ENCODE measurements around the gene S100A4.
A peak's percentile ranks its signal among the peaks of the same experiment; 100 is the strongest.
"Not testable (repeated sequence)": the region's sequence is repeated elsewhere in the genome, so short reads cannot be mapped to it uniquely, and the experiment has no call there.

Gene S100A4

GRCh38 chr1:153563483-153563901, 17.9 kb upstream of the S100A4 start:
- H3K4me1 ChIP-seq = peaks cover 8% of the 10 kb centered on the region
- in situ Hi-C loops (cut with MboI; ENCODE audit: low sequenced_read_pairs) = loop anchor here (10.0 kb wide), 2 partner anchors 49 to 209 kb away; partner anchors contain the start of gene S100A9
- no peak overlapping the region for H3K4me3 ChIP-seq
- no peaks in the 10 kb centered on the region for H3K36me3 ChIP-seq (replicated peaks)
- no peak for DNase-seq (ENCODE audit: low spot score in 2 of 2)
- no peaks in the 10 kb centered on the region for H3K27me3 ChIP-seq (ENCODE audit: low read depth)
- H3K9me3 ChIP-seq = no peaks in the 10 kb centered on the region

DNA sequence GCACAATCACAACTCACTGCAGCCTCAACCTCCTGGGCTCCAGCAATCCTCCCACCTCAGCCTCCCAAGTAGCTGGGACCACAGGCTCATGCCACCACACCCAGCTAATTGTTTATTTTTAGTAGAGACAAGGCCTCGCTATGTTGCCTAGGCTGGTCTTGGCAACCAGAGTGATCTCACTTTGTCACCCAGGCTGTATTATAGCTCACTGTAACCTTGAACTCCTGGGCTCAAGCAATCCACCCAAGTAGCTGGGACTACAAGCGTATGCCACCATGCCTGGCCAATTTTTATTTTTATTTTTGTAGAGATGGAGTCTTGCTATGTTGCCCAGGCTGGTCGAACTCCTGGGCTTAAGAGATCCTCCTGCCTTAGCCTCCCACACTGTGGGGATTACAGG, 16.4 kb upstream of the S100A4 start:
- not testable (repeated sequence) for H3K27me3 ChIP-seq (ENCODE audit: low read depth); DNase-seq (ENCODE audit: low spot score in 2 of 2); H3K4me1 ChIP-seq; H3K4me3 ChIP-seq; H3K36me3 ChIP-seq (replicated peaks); H3K9me3 ChIP-seq
- in situ Hi-C loops (cut with MboI; ENCODE audit: low sequenced_read_pairs) = loop anchor here (10.0 kb wide), 2 partner anchors 47 to 207 kb away; partner anchors contain the start of gene S100A9

DNA sequence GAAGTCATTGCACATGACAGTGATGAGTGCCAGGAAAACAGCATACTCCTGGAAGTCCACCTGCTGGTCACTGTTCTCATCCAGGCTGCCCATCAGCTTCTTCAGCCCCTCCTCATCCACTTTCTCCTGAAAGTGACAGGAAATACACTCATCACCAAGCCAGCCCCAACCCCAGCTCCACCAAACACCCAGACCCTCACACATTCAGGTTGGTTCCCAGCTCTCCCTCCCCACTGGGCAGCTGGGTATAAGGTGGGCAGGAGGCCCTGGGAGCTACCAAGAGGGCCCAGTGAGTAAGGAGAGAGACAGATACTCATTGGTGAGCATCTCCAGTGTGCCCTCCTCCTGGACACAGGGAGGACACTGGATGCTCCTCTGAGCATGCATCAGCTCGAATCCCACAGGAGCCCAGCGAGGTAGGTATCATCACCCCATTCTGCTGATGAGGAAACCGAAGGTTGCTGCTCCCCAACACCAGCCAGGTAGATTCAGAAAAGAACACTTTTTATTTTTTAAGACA, 15.9 kb upstream of the S100A4 start:
- in situ Hi-C loops (cut with MboI; ENCODE audit: low sequenced_read_pairs) = loop anchor here (10.0 kb wide), 2 partner anchors 47 to 207 kb away; partner anchors contain the start of gene S100A9
- H3K36me3 ChIP-seq (replicated peaks) = no peaks in the 10 kb centered on the region
- H3K4me1 ChIP-seq = no peaks in the 10 kb centered on the region
- no peaks in the 10 kb centered on the region for H3K9me3 ChIP-seq
- H3K4me3 ChIP-seq = no peak overlapping the region
- H3K27me3 ChIP-seq (ENCODE audit: low read depth) = no peaks in the 10 kb centered on the region
- no peak for DNase-seq (ENCODE audit: low spot score in 2 of 2)

DNA sequence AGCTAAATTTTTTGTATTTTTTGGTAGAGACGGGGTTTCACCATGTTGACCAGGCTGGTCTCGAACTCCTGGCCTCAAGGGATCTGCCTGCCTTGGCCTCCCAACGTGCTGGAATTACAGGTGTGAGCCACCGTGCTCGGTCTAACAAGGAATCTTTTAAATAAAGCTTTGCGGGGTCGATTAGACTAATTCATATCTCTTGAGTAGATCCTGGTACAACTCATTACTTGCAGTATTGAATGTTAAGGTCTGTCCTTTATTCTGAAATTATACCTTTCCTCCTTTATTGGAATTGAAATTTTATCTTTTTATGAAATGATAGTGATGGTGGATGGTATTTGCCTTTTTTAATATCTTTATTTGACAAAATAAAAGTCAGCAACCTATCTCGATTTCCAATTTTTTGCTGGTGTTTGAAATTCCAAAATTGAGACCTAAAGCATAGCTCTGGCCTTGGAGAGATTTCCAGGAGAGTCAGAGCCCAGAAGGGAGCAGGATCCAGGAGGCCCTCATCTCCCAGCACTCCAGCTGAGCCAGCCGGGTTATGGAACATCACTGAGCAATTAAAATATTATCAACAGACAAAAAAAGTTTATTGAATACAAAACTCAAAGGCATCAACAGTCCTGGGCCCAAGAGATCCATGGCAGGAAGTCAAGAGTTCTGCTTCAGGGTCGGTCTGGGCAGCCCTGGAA, 15.3 kb upstream of the S100A4 start:
- Histone ChIP-seq H3K4me3 (no peak overlapping the region), H3K4me1 (no peaks in the 10 kb centered on the region), H3K9me3 (no peaks in the 10 kb centered on the region), H3K27me3 (ENCODE audit: low read depth) (no peaks in the 10 kb centered on the region), H3K36me3 (replicated peaks) (no peaks in the 10 kb centered on the region)
- in situ Hi-C loops (cut with MboI; ENCODE audit: low sequenced_read_pairs) = loop anchor here (10.0 kb wide), 2 partner anchors 46 to 206 kb away; partner anchors contain the start of gene S100A9
- DNase-seq (ENCODE audit: low spot score in 2 of 2) = no peak

DNA sequence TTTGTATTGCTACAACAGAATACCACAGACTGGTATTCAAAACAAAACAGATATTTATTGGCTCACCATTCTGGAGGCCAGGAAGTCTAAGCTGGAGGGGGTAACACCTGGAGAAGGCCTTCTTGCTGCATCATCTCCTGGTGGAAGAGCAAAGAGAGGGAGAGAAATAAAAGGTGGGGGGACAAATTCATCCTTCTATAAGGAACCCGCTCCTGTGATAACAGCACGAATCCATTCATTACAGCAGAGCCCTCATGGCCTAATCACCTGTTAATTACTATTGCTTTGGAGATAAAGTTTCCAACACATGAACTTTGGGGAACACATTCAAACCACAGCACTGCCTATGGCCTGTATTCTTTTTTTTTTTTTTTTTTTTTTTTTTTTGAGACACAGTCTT, 14.6 kb upstream of the S100A4 start:
- H3K27me3 ChIP-seq (ENCODE audit: low read depth) = no peaks in the 10 kb centered on the region
- no peaks in the 10 kb centered on the region for H3K9me3 ChIP-seq
- in situ Hi-C loops (cut with MboI; ENCODE audit: low sequenced_read_pairs) = loop anchor here (10.0 kb wide), 2 partner anchors 45 to 205 kb away; partner anchors contain the start of gene S100A9
- no peak overlapping the region for H3K4me3 ChIP-seq
- H3K36me3 ChIP-seq (replicated peaks) = no peaks in the 10 kb centered on the region
- no peaks in the 10 kb centered on the region for H3K4me1 ChIP-seq
- no peak for DNase-seq (ENCODE audit: low spot score in 2 of 2)

GRCh38 chr1:153557877-153558276, 12.3 kb upstream of the S100A4 start:
- in situ Hi-C loops (cut with MboI; ENCODE audit: low sequenced_read_pairs) = no loop called here
- no peak overlapping the region for H3K4me3 ChIP-seq

GRCh38 chr1:153556348-153556747, 10.7 kb upstream of the S100A4 start:
- DNase-seq (ENCODE audit: low spot score in 2 of 2) = no peak
- H3K4me3 ChIP-seq = no peak overlapping the region
- H3K36me3 ChIP-seq (replicated peaks) = no peaks in the 10 kb centered on the region
- no peaks in the 10 kb centered on the region for H3K27me3 ChIP-seq (ENCODE audit: low read depth)
- no peaks in the 10 kb centered on the region for H3K9me3 ChIP-seq
- in situ Hi-C loops (cut with MboI; ENCODE audit: low sequenced_read_pairs) = no loop called here
- no peaks in the 10 kb centered on the region for H3K4me1 ChIP-seq

More at GRCh38 chr1:153557877-153558276, 12.3 kb upstream of the S100A4 start:
- Histone ChIP-seq H3K36me3 (replicated peaks) (no peaks in the 10 kb centered on the region), H3K27me3 (ENCODE audit: low read depth) (no peaks in the 10 kb centered on the region), H3K4me1 (no peaks in the 10 kb centered on the region), H3K9me3 (no peaks in the 10 kb centered on the region)
- DNase-seq (ENCODE audit: low spot score in 2 of 2) = no peak

DNA sequence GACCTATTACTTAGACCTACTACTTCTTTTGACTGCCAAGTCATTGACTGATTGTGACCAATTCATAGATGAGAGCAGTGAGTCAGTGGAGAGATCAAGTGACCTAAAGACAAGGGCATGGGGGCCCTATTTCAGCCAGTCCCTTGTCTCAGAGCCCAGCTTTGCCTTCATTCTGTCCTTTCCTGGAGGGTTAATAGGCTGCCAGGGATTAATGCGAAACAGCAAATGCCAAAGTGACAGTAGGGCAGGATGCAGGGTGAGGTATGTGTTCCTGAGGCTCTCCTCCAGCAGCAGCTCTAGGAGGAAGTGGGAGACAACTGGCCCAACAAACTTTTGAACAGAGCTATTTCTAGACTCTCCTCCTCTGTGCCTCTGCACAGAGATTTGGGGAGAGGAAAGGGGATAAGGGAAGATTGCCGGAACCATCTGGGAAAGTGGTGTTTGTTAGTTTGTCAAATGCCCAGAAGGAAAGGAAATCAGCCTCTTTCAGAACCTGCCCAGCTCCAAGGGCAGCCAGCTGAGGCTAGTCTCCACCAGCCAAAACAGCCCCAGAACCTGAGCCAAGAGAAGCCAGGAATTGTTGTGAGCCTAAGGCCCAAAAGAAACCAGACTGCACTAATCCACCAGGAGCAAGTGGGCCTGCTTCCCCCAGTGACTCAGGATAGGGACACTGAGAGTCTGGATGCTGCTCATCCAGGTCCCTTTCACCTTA, 8.4 kb upstream of the S100A4 start:
- in situ Hi-C loops (cut with MboI; ENCODE audit: low sequenced_read_pairs) = no loop called here
- no peak for DNase-seq (ENCODE audit: low spot score in 2 of 2)
- no peaks in the 10 kb centered on the region for H3K27me3 ChIP-seq (ENCODE audit: low read depth)

GRCh38 chr1:153553096-153553495, 7.5 kb upstream of the S100A4 start:
- Histone ChIP-seq H3K27me3 (ENCODE audit: low read depth) (no peaks in the 10 kb centered on the region), H3K4me3 (no peak overlapping the region), H3K9me3 (no peaks in the 10 kb centered on the region), H3K36me3 (replicated peaks) (no peaks in the 10 kb centered on the region), H3K4me1 (no peaks in the 10 kb centered on the region)
- no peak for DNase-seq (ENCODE audit: low spot score in 2 of 2)
- in situ Hi-C loops (cut with MboI; ENCODE audit: low sequenced_read_pairs) = no loop called here

More for the DNA sequence above, 8.4 kb upstream of the S100A4 start:
- H3K4me1 ChIP-seq = no peaks in the 10 kb centered on the region
- no peaks in the 10 kb centered on the region for H3K9me3 ChIP-seq
- no peaks in the 10 kb centered on the region for H3K36me3 ChIP-seq (replicated peaks)
- H3K4me3 ChIP-seq = no peak overlapping the region

GRCh38 chr1:153552335-153552734, 6.7 kb upstream of the S100A4 start:
- H3K4me3 ChIP-seq = no peak overlapping the region
- no peaks in the 10 kb centered on the region for H3K27me3 ChIP-seq (ENCODE audit: low read depth)
- H3K36me3 ChIP-seq (replicated peaks) = no peaks in the 10 kb centered on the region
- no peaks in the 10 kb centered on the region for H3K9me3 ChIP-seq
- peak in 1 of 2 experiments; percentile 22 for DNase-seq (ENCODE audit: low spot score in 2 of 2)
- in situ Hi-C loops (cut with MboI; ENCODE audit: low sequenced_read_pairs) = no loop called here
- no peaks in the 10 kb centered on the region for H3K4me1 ChIP-seq

DNA sequence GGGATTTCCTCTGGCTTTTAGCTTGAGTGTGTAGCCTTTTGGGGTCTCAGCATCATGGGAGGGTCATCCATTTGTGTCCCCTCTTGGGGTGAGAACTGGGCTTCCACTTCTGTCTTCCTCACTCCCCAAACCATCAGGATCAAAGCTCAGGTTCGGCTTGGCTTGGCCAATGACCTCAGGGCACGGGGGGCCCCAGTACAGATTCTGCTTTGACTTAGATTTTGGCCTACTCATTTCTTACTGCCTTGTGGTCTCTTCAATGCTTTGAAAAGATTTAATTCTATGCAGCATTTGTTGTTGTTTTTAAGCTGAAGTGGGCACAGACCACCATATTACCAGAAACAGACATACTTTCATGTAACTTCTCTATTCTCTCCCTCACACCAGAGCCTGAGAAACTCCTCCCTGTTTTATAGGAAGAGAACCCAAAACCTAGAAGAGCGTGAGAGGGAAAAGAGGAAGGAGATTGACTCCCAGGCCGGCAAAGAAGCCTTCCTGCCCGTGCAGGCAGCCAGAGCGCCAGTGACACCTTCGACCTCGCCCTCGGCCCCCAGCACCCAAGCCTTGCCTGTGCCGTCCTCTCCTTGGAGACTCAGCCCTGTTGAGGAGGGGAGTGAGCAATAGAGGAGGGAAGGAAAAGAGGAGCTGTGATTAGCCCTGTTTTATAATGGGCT, 5.4 kb upstream of the S100A4 start:
- Histone ChIP-seq H3K4me3 (no peak overlapping the region), H3K9me3 (no peaks in the 10 kb centered on the region), H3K4me1 (no peaks in the 10 kb centered on the region; the same call in 1 of the 2 replicates), H3K36me3 (replicated peaks) (no peaks in the 10 kb centered on the region), H3K27me3 (ENCODE audit: low read depth) (no peaks in the 10 kb centered on the region)
- DNase-seq (ENCODE audit: low spot score in 2 of 2) = no peak
- in situ Hi-C loops (cut with MboI; ENCODE audit: low sequenced_read_pairs) = no loop called here

GRCh38 chr1:153550398-153550758, 4.8 kb upstream of the S100A4 start:
- Histone ChIP-seq H3K4me3 (no peak overlapping the region), H3K27me3 (ENCODE audit: low read depth) (no peaks in the 10 kb centered on the region), H3K4me1 (peaks cover 3% of the 10 kb centered on the region), H3K9me3 (no peaks in the 10 kb centered on the region), H3K36me3 (replicated peaks) (no peaks in the 10 kb centered on the region)
- DNase-seq (ENCODE audit: low spot score in 2 of 2) = no peak
- in situ Hi-C loops (cut with MboI; ENCODE audit: low sequenced_read_pairs) = no loop called here

DNA sequence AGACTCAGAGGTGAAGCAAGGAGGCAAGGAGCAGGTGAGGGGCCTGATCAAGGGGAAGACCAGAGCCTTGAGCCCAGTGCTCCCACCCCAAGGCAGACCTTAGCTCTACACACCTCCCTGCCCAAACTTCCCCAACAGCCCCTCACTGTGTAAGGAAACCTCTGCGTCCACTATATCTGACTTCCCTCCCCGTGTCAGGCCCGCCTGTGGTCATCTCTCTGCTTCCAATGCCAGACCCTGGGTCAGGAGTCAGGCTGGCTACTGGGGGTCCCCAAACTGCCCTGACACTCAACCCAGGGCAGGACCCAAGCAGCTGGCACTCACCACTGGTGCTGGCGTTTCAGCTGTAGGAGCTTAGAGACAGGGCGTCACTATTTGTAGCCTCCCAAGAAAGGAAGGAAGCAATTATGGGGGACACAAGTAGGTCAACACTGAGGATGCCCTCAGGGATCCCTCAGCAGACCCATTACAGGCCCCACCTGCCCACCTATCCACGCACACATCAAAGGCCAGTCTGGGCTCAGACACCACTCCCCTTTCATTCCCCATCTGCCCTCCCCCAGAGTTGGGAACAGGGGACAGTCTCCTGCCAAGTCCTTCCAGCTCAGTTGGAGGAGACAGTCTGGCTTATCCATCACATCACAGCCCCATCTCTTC, 4.3 kb upstream of the S100A4 start:
- no peaks in the 10 kb centered on the region for H3K9me3 ChIP-seq
- H3K36me3 ChIP-seq (replicated peaks) = no peaks in the 10 kb centered on the region
- no peaks in the 10 kb centered on the region for H3K27me3 ChIP-seq (ENCODE audit: low read depth)
- H3K4me3 ChIP-seq = no peak overlapping the region
- in situ Hi-C loops (cut with MboI; ENCODE audit: low sequenced_read_pairs) = no loop called here
- peaks cover 6% of the 10 kb centered on the region for H3K4me1 ChIP-seq
- DNase-seq (ENCODE audit: low spot score in 2 of 2) = no peak
